Ishikawa (cell line): ENCODE measurements around the gene PLEKHB2.

Source experiments
- CEBPB ChIP-seq: IDR thresholded peaks from 2 replicates; pipeline ENCODE4 v1.6.1; 2012
- CREB1 ChIP-seq: IDR thresholded peaks from 2 replicates; pipeline ENCODE4 v1.6.1; 2012; ENCODE audit warnings: low read depth
- EGR1 ChIP-seq: IDR thresholded peaks from 2 replicates; pipeline ENCODE4 v1.6.1; 2012
- EP300 ChIP-seq: IDR thresholded peaks from 2 replicates; pipeline ENCODE4 v1.6.1; 2012; ENCODE audit warnings: borderline replicate concordance
- FOXM1 ChIP-seq: IDR thresholded peaks from 2 replicates; pipeline ENCODE4 v1.6.1; 2012; ENCODE audit warnings: low read depth, borderline replicate concordance
- MAX ChIP-seq: IDR thresholded peaks from 2 replicates; pipeline ENCODE4 v1.6.1; 2012
- NFIC ChIP-seq: IDR thresholded peaks from 2 replicates; pipeline ENCODE4 v1.6.1; 2012
- RAD21 ChIP-seq: IDR thresholded peaks from 2 replicates; pipeline ENCODE4 v1.6.1; 2012; ENCODE audit warnings: low read depth
- REST ChIP-seq: IDR thresholded peaks from 2 replicates; pipeline ENCODE4 v1.6.1; 2012; ENCODE audit warnings: low read depth, mild to moderate bottlenecking
- TAF1 ChIP-seq: IDR thresholded peaks from 2 replicates; pipeline ENCODE4 v1.6.1; 2012; ENCODE audit warnings: low read depth, mild to moderate bottlenecking
- TCF12 ChIP-seq: IDR thresholded peaks from 2 replicates; pipeline ENCODE4 v1.6.1; 2012; ENCODE audit warnings: low read depth
- TEAD4 ChIP-seq: IDR thresholded peaks from 2 replicates; pipeline ENCODE4 v1.6.1; 2012
- YY1 ChIP-seq: IDR thresholded peaks from 2 replicates; pipeline ENCODE4 v1.6.1; 2012; ENCODE audit warnings: low read depth
- ZBTB7A ChIP-seq: IDR thresholded peaks from 2 replicates; pipeline ENCODE4 v1.6.1; 2012; ENCODE audit warnings: low read depth
- TF ChIP-seq, protein P1 (sequence below): IDR thresholded peaks from 2 replicates; pipeline ENCODE4 v1.6.1; 2012

The PLEKHB2 gene

DNA sequence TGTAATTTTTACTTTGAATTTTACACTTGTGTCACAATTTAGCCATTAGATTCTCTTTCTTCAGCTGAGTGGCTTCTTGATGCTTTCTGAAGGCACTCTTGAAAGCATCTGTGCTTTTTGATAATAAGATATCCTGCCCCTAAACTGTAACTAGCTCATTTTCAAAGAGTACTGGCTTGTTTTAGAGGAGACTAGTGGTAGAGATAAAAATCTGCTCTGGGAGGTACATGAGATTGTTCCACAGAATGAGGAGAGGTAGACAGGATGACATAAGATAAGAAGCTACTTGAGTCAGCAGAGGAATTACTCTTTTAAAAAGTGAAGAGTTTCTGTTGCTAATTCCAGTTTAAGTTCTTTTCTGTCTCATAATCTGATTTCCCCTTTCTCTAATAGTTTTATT lies 10.6 kb downstream of the PLEKHB2 start:
- no peak for TF ChIP-seq MAX
- no peak for TF ChIP-seq RAD21
- TF ChIP-seq TCF12, result no peak
- no peak for TF ChIP-seq ZBTB7A
- TF ChIP-seq EGR1, result no peak
- TF ChIP-seq YY1, result no peak
- TF ChIP-seq REST, result no peak
- no peak for TF ChIP-seq CREB1
- TF ChIP-seq, protein P1, sequence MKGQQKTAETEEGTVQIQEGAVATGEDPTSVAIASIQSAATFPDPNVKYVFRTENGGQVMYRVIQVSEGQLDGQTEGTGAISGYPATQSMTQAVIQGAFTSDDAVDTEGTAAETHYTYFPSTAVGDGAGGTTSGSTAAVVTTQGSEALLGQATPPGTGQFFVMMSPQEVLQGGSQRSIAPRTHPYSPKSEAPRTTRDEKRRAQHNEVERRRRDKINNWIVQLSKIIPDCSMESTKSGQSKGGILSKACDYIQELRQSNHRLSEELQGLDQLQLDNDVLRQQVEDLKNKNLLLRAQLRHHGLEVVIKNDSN, result no peak
- TF ChIP-seq TAF1, result no peak
- TF ChIP-seq EP300, result no peak
- TF ChIP-seq TEAD4, result no peak
- TF ChIP-seq NFIC, result no peak
- TF ChIP-seq CEBPB, result no peak
- no peak for TF ChIP-seq FOXM1

GRCh38 chr2:131120815-131121317 lies 15.7 kb downstream of the PLEKHB2 start:
- TF ChIP-seq NFIC, result no peak
- no peak for TF ChIP-seq TCF12
- TF ChIP-seq ZBTB7A, result no peak
- TF ChIP-seq MAX, result no peak

DNA sequence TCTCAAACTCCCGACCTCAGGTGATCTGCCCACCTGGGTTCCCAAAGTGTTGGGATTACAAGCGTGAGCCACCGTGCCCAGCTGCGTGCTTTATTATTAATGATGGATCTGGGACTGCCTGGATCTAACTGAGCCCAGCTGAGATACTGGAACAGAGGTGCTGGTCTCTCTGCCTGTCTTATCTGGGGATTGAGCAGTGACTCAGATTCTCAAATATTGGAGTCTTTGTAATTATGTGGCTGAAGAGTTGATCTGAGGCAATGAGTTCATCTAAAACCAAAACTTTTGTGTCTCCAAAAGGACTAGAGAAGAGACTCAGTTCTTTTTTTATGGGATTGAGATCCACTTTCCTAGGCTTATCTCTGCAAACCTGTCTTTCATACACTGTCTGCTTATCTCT lies 16.3 kb downstream of the PLEKHB2 start:
- TF ChIP-seq YY1, result no peak
- TF ChIP-seq EP300, result no peak
- TF ChIP-seq TAF1, result no peak
- no peak for TF ChIP-seq EGR1
- TF ChIP-seq REST, result no peak
- TF ChIP-seq, protein P1, result no peak
- TF ChIP-seq FOXM1, result no peak
- no peak for TF ChIP-seq CEBPB
- no peak for TF ChIP-seq TCF12
- no peak for TF ChIP-seq CREB1
- TF ChIP-seq TEAD4, result no peak
- TF ChIP-seq ZBTB7A, result no peak
- TF ChIP-seq NFIC, result no peak
- TF ChIP-seq RAD21, result no peak

GRCh38 chr2:131122496-131122895 lies 17.4 kb downstream of the PLEKHB2 start:
- TF ChIP-seq TEAD4 (no peak), RAD21 (no peak), EP300 (no peak), TCF12 (no peak), YY1 (no peak), TAF1 (no peak), REST (no peak), FOXM1 (no peak), EGR1 (no peak), CREB1 (no peak)

- TF ChIP-seq YY1 (no peak), TAF1 (no peak), CEBPB (no peak), NFIC (no peak), RAD21 (no peak), FOXM1 (no peak), REST (no peak), CREB1 (no peak), TCF12 (no peak), ZBTB7A (no peak), TEAD4 (no peak), MAX (no peak), EGR1 (no peak), EP300 (no peak)
- TF ChIP-seq, protein P1, result no peak
Observed at GRCh38 chr2:131123192-131123591, 18.1 kb downstream of the PLEKHB2 start.
